ENCODE data around the gene MVB12B. TPM values are rescaled to one million over a fixed set of nuclear protein-coding genes. Genes with fewer than 3 reads are reported as not detected.

MVB12B gene
- total and polyA plus RNA-seq, 8 donors = 2.3 to 21.9 (median 6.4) TPM

DNA sequence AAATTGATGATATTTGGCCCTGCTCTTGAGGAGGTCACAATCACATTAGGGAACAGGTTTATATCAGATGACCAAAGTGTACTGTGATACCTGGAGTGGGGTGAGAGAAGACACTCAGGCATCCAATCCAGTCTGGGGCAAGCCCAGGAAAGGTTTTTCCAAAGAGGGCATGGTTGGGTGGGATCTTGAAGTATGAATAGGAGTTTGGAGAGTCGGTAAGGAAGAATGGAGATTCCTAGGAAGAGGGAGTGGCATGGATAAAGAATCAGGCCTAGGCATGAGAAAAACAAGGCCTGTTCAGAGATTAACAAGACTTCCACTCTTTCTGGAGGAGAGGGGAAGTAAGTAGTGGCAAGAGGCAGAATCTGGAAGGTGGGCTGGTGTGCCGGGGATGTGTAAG is 91.1 kb downstream of the MVB12B start:
- intact Hi-C loops (cut with DNase I; ENCODE audit: low total_unique reads) = no loop called here
- Histone ChIP-seq H3K36me3 (peaks cover 0 to 30% (median 19%) of the 10 kb centered on the region in 4 donors), H3K27ac (no peak overlapping the region), H3K4me1 (peaks cover 0 to 20% (median 9%) of the 10 kb centered on the region in 4 donors), H3K4me3 (no peak overlapping the region), H3K27me3 (no peaks in the 10 kb centered on the region), H3K9me3 (no peaks in the 10 kb centered on the region)
- no peak for TF ChIP-seq POLR2AphosphoS5 (IDR thresholded peaks at IDR 0.05)
- no peak for TF ChIP-seq EP300 (IDR thresholded peaks at IDR 0.05)
- no peak for TF ChIP-seq CTCF (IDR thresholded peaks at IDR 0.05)
- no peak for TF ChIP-seq POLR2A (IDR thresholded peaks at IDR 0.05)
- WGBS, 5 donors = 94 to 100% (median 97%) methylated on average over 2 of the region's 2 CpGs
- DNase-seq = no peak

- intact Hi-C loops (cut with DNase I; ENCODE audit: low total_unique reads) = no loop called here
- TF ChIP-seq CTCF (IDR thresholded peaks at IDR 0.05) = no peak
- no peak for TF ChIP-seq POLR2AphosphoS5 (IDR thresholded peaks at IDR 0.05)
- no peak for TF ChIP-seq EP300 (IDR thresholded peaks at IDR 0.05)
- TF ChIP-seq POLR2A (IDR thresholded peaks at IDR 0.05) = no peak
- DNase-seq = no peak
- Histone ChIP-seq H3K27me3 (no peaks in the 10 kb centered on the region), H3K27ac (no peak overlapping the region), H3K9me3 (no peaks in the 10 kb centered on the region), H3K4me3 (no peak overlapping the region), H3K36me3 (peaks cover 6 to 39% (median 28%) of the 10 kb centered on the region in 4 donors), H3K4me1 (peaks cover 0 to 14% (median 7%) of the 10 kb centered on the region in 4 donors)
- 89 to 96% (median 91%) methylated on average over 6 of the region's 6 CpGs for WGBS, 5 donors
These were observed 92.0 kb downstream of the MVB12B start for GRCh38 chr9:126418608-126419007.

DNA sequence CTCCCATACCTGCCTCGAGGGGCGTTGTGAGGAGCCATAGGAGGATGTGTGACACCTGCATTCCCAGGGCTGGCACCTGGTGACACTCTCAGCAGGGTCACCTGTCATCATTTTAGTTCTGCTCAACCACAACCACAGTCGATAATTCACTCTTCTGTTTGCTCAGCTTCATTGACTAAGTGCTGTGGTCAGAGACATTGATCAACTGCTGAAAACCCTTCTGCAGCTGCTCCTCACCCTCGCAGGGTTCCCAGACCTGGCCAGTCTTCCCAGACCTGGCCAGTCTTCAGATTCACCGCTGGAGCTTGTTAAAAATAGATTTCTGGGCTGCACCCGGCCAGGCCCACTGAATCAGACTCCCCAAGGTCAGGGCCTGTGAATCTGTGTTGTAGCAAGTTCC is 92.8 kb downstream of the MVB12B start:
- no peaks in the 10 kb centered on the region for H3K27me3 ChIP-seq
- H3K4me1 ChIP-seq = peaks cover 0 to 14% (median 7%) of the 10 kb centered on the region in 4 donors
- DNase-seq = peak in 1 of 2 donors; percentile 38
- no peak for TF ChIP-seq CTCF (IDR thresholded peaks at IDR 0.05)
- intact Hi-C loops (cut with DNase I; ENCODE audit: low total_unique reads) = no loop called here
- peaks cover 7 to 41% (median 34%) of the 10 kb centered on the region in 4 donors for H3K36me3 ChIP-seq
- 56 to 78% (median 65%) methylated on average over 6 of the region's 6 CpGs for WGBS, 5 donors
- no peak overlapping the region for H3K27ac ChIP-seq
- no peaks in the 10 kb centered on the region for H3K9me3 ChIP-seq
- H3K4me3 ChIP-seq = no peak overlapping the region

- H3K27me3 ChIP-seq = no peaks in the 10 kb centered on the region
- intact Hi-C loops (cut with DNase I; ENCODE audit: low total_unique reads) = no loop called here
- H3K9me3 ChIP-seq = no peaks in the 10 kb centered on the region
- DNase-seq = no peak
- peaks cover 0 to 14% (median 7%) of the 10 kb centered on the region in 4 donors for H3K4me1 ChIP-seq
- 85 to 95% (median 93%) methylated on average over 7 of the region's 7 CpGs for WGBS, 5 donors
- H3K27ac ChIP-seq = no peak overlapping the region
- H3K36me3 ChIP-seq = peaks cover 7 to 46% (median 33%) of the 10 kb centered on the region in 4 donors
- TF ChIP-seq POLR2A (IDR thresholded peaks at IDR 0.05) = no peak
- TF ChIP-seq POLR2AphosphoS5 (IDR thresholded peaks at IDR 0.05) = no peak
- TF ChIP-seq EP300 (IDR thresholded peaks at IDR 0.05) = no peak
- TF ChIP-seq CTCF (IDR thresholded peaks at IDR 0.05) = no peak
- no peak overlapping the region for H3K4me3 ChIP-seq
These were observed 93.5 kb downstream of the MVB12B start for GRCh38 chr9:126420135-126420534.
